ENCODE measurements around the gene DYSF. TPM values are rescaled to one million over a fixed set of nuclear protein-coding genes. Genes with fewer than 3 reads are reported as not detected.

The DYSF gene
- total RNA-seq, 3 donors from 2014 or later: 2.0 to 19.4 (median 6.8) TPM

DNA sequence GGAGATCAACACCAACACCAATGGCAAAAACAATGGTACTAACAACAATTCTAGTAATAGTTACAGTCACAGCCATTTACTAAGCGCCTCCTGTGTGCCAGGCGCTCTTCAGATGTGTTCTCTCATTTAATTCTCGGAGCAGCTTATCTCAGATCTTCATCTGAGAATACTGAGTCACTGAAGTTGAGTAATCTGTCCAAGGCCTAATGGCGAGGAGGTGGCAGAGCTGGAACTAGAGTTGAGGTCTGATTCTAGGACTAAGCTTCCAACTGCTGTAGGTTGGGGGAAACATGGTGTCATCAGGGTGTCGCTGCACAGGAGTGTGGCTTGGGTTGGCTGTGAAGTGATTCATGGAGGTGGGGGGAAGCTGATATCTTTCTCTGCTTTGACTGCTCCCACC lies 156.1 kb downstream of the DYSF start:
- no peak for ATAC-seq
- intact Hi-C loops (cut with DNase I, micrococcal nuclease): no loop called here

DNA sequence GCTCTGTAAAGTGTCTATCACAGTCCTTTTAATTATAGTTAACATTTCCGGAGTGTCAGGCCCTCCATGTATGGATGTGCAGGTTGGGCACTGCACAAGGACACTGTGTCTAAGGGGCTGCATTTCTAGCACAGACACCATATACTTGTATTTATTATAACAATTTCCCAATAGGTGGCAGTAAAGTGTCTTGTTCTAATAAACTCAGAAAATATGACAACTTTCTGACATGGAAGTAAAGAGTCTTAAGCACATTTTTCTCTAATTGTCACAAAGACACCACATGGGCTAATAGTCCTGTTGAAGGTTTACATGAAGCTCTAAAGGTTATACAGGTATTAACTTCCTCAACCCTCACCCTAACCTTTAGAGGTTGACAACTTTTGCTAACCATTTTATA lies 156.6 kb downstream of the DYSF start:
- intact Hi-C loops (cut with DNase I, micrococcal nuclease): no loop called here
- Histone ChIP-seq H3K4me3 (no peak overlapping the region), H3K36me3 (ENCODE audit: low read depth) (no peaks in the 10 kb centered on the region), H3K9me3 (no peaks in the 10 kb centered on the region), H3K4me1 (ENCODE audit: low read depth) (no peaks in the 10 kb centered on the region)
- ATAC-seq (no peak), DNase-seq (no peak)
- no peak for TF ChIP-seq CTCF (IDR thresholded peaks at IDR 0.05)

More for the DNA sequence above, 156.1 kb downstream of the DYSF start:
- DNase-seq: no peak
- no peak for TF ChIP-seq CTCF (IDR thresholded peaks at IDR 0.05)
- Histone ChIP-seq H3K4me1 (ENCODE audit: low read depth) (no peaks in the 10 kb centered on the region), H3K36me3 (ENCODE audit: low read depth) (no peaks in the 10 kb centered on the region), H3K4me3 (no peak overlapping the region), H3K9me3 (no peaks in the 10 kb centered on the region)

DNA sequence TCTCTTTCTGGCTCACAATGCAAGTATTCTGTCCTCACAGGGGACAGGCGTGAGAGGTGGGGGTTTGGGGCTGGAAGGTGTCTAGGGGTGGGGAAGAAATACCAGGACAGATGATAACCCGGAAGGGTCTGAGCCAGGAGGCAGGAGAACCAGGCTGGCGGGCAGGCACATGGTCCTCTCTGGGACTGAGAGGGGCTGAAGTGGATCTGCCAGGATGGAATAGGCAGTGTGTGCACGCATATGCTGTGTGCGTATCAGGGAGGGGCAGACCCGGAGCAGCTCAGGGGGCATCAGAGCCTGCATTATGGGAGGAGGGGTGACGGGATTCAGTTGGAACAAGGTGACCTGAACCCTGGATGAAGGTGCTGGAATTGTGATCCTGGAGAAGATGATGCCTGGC lies 157.3 kb downstream of the DYSF start:
- Histone ChIP-seq H3K9me3 (no peaks in the 10 kb centered on the region), H3K36me3 (ENCODE audit: low read depth) (no peaks in the 10 kb centered on the region), H3K4me1 (ENCODE audit: low read depth) (no peaks in the 10 kb centered on the region), H3K4me3 (no peak overlapping the region)
- TF ChIP-seq CTCF (IDR thresholded peaks at IDR 0.05): no peak
- intact Hi-C loops (cut with DNase I, micrococcal nuclease): no loop called here
- DNase-seq: peak in 1 of 3 donors; percentile 2
- no peak for ATAC-seq

GRCh38 chr2:71611247-71611646 lies 157.9 kb downstream of the DYSF start:
- Histone ChIP-seq H3K4me1 (ENCODE audit: low read depth) (no peaks in the 10 kb centered on the region), H3K4me3 (no peak overlapping the region), H3K36me3 (ENCODE audit: low read depth) (no peaks in the 10 kb centered on the region), H3K9me3 (no peaks in the 10 kb centered on the region)
- TF ChIP-seq CTCF (IDR thresholded peaks at IDR 0.05): no peak
- ATAC-seq (no peak), DNase-seq (peak in 1 of 3 donors; percentile 11)
- intact Hi-C loops (cut with DNase I, micrococcal nuclease): no loop called here

- Histone ChIP-seq H3K4me3 (no peak overlapping the region), H3K4me1 (ENCODE audit: low read depth) (no peaks in the 10 kb centered on the region), H3K36me3 (ENCODE audit: low read depth) (no peaks in the 10 kb centered on the region), H3K9me3 (no peaks in the 10 kb centered on the region)
- intact Hi-C loops (cut with DNase I, micrococcal nuclease): no loop called here
- ATAC-seq (no peak), DNase-seq (peak in 1 of 3 donors; percentile 6)
- no peak for TF ChIP-seq CTCF (IDR thresholded peaks at IDR 0.05)
Measured at GRCh38 chr2:71611781-71612527, 158.6 kb downstream of the DYSF start.

All from mucosa of descending colon (tissue), 3 donors.